ENCODE results near the gene CNGA2. TPM values are rescaled to one million over a fixed set of nuclear protein-coding genes. Genes with fewer than 3 reads are reported as not detected.

The CNGA2 gene
- not detected in 2 replicates for total RNA-seq

GRCh38 chrX:151734446-151734845, at the start of gene CNGA2:
CNGA2 (plus strand) TSS chrX:151734746; CDS start chrX:151738484, 3,738 bp downstream.
- H3K36me3 ChIP-seq (ENCODE audit: control insufficient read depth, insufficient read depth, low read length), result no peaks in the 10 kb centered on the region
- no peak for DNase-seq (ENCODE audit: low read depth)
- no peak within 1 kb of the TSS for H3K4me3 ChIP-seq (ENCODE audit: low read depth, low read length)
- no peaks in the 10 kb centered on the region for H3K27me3 ChIP-seq (ENCODE audit: control insufficient read depth, insufficient read depth, low read length)
- TF ChIP-seq, protein P1, sequence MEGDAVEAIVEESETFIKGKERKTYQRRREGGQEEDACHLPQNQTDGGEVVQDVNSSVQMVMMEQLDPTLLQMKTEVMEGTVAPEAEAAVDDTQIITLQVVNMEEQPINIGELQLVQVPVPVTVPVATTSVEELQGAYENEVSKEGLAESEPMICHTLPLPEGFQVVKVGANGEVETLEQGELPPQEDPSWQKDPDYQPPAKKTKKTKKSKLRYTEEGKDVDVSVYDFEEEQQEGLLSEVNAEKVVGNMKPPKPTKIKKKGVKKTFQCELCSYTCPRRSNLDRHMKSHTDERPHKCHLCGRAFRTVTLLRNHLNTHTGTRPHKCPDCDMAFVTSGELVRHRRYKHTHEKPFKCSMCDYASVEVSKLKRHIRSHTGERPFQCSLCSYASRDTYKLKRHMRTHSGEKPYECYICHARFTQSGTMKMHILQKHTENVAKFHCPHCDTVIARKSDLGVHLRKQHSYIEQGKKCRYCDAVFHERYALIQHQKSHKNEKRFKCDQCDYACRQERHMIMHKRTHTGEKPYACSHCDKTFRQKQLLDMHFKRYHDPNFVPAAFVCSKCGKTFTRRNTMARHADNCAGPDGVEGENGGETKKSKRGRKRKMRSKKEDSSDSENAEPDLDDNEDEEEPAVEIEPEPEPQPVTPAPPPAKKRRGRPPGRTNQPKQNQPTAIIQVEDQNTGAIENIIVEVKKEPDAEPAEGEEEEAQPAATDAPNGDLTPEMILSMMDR (IDR thresholded peaks at IDR 0.05; ENCODE audit: insufficient read depth, low read length, poor library complexity, severe bottlenecking), result no peak

- no peak for DNase-seq (ENCODE audit: low read depth)
- no peaks in the 10 kb centered on the region for H3K36me3 ChIP-seq (ENCODE audit: control insufficient read depth, insufficient read depth, low read length)
- no peak overlapping the region for H3K4me3 ChIP-seq (ENCODE audit: low read depth, low read length)
- TF ChIP-seq, protein P1 (IDR thresholded peaks at IDR 0.05; ENCODE audit: insufficient read depth, low read length, poor library complexity, severe bottlenecking), result no peak
- H3K27me3 ChIP-seq (ENCODE audit: control insufficient read depth, insufficient read depth, low read length), result no peaks in the 10 kb centered on the region
Measured at GRCh38 chrX:151687635-151688034, 46.9 kb upstream of the CNGA2 start.

DNA sequence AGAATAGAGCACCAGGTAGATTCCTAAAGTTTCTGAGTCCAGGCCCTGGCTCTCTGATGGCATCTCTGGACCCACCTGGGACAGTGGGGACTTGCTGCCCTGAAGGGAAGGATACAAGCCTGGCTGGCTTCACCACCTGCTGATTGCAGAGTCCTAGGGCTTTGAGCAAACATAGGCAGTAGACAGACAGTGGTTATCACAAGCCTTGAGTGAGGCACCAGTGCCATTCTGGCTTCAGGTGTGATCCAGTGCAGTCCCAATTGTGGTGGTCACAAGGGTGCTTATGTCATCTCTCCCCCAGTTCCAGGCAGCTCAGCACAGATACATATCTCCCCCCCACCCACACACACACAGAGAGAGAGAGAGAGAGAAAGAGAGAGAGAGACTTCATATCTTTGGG, 45.9 kb upstream of the CNGA2 start:
- Histone ChIP-seq H3K4me3 (ENCODE audit: low read depth, low read length) (no peak overlapping the region), H3K36me3 (ENCODE audit: control insufficient read depth, insufficient read depth, low read length) (no peaks in the 10 kb centered on the region), H3K27me3 (ENCODE audit: control insufficient read depth, insufficient read depth, low read length) (no peaks in the 10 kb centered on the region)
- TF ChIP-seq, protein P1 (IDR thresholded peaks at IDR 0.05; ENCODE audit: insufficient read depth, low read length, poor library complexity, severe bottlenecking), result no peak
- DNase-seq (ENCODE audit: low read depth), result no peak

GRCh38 chrX:151692825-151693224, 41.7 kb upstream of the CNGA2 start:
- TF ChIP-seq, protein P1 (IDR thresholded peaks at IDR 0.05; ENCODE audit: insufficient read depth, low read length, poor library complexity, severe bottlenecking), result no peak
- no peak for DNase-seq (ENCODE audit: low read depth)
- H3K36me3 ChIP-seq (ENCODE audit: control insufficient read depth, insufficient read depth, low read length), result no peaks in the 10 kb centered on the region
- H3K27me3 ChIP-seq (ENCODE audit: control insufficient read depth, insufficient read depth, low read length), result no peaks in the 10 kb centered on the region
- no peak overlapping the region for H3K4me3 ChIP-seq (ENCODE audit: low read depth, low read length)

DNA sequence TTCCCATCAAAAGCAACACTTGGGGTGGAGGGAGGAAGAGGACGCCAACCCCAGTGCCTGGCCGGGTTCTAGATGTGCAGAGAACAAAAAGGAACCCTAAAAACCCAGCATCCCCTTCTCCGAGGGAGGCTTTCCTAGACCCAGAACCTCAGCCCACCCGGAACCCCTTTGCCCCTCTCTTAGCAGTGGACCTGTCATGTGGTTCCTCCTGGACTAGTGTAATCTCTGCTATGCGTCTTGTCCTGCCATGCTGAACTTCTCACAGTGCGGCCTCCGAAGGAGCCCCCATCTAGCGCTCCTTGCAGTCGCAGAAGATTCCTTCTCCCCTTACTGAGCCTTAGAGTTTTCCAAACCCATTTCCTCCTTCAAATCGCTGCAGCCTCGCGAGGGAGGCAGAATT, 40.4 kb upstream of the CNGA2 start:
- TF ChIP-seq, protein P1 (IDR thresholded peaks at IDR 0.05; ENCODE audit: insufficient read depth, low read length, poor library complexity, severe bottlenecking), result no peak
- Histone ChIP-seq H3K4me3 (ENCODE audit: low read depth, low read length) (no peak overlapping the region), H3K27me3 (ENCODE audit: control insufficient read depth, insufficient read depth, low read length) (no peaks in the 10 kb centered on the region), H3K36me3 (ENCODE audit: control insufficient read depth, insufficient read depth, low read length) (no peaks in the 10 kb centered on the region)
- DNase-seq (ENCODE audit: low read depth), result no peak

Data from kidney epithelial cell (primary cell).